SW480 (cell line): ENCODE data around the gene DKC1.

ENCODE experiments used
- DNase-seq: peaks from one replicate; pipeline ENCODE4 v3.0.0-alpha.2; 2016; ENCODE audit warnings: low spot score

DKC1 gene

DNA sequence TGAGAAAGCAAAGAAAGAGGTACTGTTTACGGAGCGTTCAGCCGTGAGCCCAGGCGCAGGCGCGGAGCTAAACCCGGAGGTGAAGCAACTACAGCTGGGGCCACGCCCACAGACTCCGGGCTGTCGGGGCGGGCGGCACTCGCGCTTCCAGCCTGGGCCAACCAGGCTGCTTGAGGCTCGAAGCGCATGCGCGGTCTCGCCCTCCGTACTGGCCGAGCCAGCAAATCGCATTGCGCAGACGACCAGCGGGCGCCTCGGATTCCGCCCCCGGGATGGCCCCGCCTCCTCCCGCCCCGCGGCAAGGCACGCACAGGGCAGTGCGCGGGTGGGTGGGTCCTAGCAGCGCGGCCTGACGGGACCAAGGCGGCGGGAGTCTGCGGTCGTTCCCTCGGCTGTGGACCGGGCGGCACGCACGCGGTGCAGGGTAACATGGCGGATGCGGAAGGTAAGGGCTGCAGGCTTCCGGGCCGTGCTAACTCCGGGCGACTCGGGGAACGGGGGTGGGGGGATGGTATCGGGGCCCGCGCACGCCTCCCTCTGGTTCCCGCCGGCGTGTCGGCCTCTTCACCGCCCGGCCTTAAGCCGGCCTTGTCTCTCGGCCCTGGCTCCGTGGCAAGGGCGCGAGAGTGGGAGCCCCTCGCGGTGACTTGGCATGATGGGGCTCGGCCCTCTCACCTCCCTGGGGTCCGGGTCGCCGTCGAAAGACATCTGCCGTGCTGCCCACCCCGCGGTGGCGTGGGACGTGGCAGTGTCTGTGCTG, at the start of gene DKC1:
TSS of gene DKC1 (plus strand) at position 328 of the 760 bp plus-strand sequence. CDS start at position 430, 102 bp downstream.
- peak; percentile 94 for DNase-seq

DNA sequence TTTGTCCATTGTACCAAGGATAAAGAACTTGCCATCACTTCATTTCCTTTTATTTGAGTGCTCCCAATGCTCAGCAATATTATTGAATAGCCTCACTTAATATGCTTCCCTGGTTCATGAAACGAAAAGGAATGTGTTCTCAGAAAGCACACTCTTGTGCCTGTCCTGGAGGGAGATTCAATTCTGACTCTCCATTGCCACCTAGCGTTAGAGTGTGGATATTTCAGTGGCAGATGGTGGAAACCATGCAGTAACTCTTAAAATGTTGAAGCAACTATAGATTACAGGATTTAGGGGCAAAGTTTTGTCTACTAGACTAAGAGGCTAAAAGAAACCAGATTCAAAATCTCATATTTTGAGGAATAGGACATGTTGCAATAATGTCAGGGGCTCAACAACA, 47.7 kb upstream of the DKC1 start:
- DNase-seq = peak; percentile 35

DNA sequence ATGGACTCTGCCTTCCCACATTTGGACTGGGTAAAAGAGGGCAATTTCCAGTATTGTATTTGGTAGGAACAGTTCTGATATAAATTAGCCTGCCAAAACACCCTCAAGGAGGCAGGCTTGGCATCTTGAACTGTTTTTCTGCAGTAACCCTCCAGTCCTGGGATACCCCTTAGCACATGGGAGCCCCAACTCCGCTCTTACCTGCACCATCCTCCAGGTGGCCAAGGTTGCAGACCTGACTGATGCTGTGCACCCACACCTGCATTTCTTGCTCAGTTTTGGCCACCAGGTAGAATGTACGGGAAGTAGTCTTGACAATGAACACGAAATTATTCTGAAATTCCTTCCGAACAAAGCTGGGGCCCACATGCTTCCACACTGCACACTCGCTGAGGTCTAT, 46.8 kb upstream of the DKC1 start:
- no peak for DNase-seq

DNA sequence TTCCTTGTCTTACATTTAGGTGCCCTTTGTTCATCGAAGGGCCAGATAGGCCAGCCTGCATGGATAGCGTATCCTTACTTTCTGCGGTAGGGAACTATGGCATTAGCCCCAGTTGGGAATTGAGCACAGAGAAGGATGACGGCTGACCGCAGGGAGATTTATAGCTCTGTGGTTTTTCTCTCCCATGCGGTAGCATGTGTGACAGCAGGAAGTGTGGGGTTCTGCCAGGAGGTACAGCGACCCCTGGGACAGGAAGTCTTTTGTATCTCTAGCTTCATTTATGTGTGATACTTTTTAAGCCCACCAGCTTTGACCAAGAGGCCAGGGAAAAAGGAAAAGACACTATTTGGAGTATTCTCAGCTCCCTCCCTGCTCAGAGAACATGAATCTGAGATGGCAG, 44.8 kb upstream of the DKC1 start:
- peak; percentile 90 for DNase-seq

DNA sequence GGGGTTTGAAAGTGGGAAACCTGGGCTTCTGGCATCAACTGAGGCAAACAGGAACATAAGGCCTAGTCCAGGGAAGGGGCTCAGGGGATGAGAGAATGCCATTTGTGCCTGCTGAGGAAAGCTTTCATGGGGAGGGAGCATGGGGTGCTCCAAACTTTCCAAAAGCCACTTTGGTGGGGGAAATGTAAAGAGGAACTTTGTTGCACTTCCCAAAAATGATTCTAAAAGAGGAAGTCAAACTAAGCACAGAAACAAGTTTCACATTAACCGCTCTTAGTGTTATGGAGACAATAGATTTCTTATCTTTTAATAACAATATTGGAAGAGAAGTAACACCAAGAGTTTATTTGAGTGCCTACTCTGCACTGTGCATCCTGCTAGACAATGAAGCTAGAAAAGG, 44.0 kb upstream of the DKC1 start:
- no peak for DNase-seq

- no peak for DNase-seq
Measured at GRCh38 chrX:154719132-154719675, 43.5 kb upstream of the DKC1 start.

DNA sequence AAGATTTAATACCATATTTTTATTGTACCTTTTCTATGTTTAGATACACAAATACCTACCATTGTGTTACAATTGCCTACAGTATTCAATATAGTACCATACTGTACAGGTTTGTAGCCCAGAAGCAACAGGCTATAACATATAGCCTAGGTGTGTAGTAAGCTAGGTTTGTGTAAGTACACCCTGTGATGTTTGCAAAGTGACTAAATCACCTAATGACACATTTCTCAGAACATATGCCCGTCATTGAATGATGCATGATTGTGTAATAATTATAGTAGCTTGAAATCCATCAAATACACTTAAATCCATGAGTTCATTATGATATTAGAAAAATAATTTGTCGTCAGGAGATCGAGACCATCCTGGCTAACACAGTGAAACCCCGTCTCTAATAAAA, 42.6 kb upstream of the DKC1 start:
- DNase-seq = no peak

DNA sequence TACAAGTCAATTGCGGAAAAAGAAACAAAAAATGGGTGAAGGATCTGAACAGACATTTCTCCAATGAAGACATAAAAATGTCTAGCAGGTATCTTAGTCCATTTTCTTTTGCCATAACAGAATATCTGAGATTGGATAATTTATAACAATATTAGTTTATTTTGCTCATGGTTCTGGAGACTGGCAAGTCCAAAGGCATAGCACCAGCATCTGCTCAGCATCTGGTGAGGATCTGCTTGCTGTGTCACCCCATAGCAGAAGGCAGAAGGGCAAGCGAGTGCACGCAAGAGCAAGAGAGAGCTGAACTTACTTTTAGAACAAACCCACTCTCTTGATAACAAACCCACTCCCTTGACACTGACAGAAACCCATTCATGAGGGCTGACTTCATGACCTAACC, 41.5 kb upstream of the DKC1 start:
- no peak for DNase-seq

- no peak for DNase-seq
Measured at GRCh38 chrX:154724993-154725756, 37.5 kb upstream of the DKC1 start.

- DNase-seq = no peak
Measured at GRCh38 chrX:154727418-154727817, 35.2 kb upstream of the DKC1 start.

GRCh38 chrX:154727871-154728270, 34.8 kb upstream of the DKC1 start:
- no peak for DNase-seq

DNA sequence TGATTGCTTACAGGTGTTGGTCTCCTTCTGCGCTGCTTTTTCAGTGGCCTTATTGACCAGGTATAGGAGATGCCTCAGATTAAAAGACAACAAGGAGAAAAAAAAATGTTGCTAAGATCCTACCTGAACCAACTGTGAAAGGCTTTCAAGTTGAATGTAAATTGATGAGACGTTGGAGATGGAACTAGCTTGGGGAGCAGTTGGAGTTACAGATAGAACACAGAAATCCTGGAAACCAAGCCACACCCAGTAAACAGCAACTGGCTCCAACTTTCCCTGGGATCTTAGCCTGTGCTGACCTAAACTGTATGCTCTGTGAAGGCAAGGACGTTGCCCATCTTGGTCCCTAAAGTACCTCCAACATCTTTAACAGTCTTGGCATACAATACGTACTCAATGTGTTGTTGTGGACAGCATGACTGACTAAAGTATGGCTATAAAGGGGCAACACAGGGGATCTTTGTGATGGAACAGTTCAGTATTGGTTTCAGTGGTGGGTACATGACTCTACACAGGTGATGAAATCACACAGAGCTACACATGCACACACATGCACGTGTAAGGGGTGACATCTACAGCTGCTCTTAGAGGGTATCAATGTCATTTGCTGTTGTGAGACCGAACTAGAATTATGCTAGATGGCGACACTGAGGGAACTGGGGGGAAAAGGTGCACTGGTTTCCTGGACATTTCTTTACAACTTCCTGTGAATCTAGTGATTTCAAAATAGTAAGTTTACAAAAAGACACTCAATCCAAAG, 34.1 kb upstream of the DKC1 start:
- no peak for DNase-seq

- no peak for DNase-seq
Measured at GRCh38 chrX:154729439-154729838, 33.2 kb upstream of the DKC1 start.

DNA sequence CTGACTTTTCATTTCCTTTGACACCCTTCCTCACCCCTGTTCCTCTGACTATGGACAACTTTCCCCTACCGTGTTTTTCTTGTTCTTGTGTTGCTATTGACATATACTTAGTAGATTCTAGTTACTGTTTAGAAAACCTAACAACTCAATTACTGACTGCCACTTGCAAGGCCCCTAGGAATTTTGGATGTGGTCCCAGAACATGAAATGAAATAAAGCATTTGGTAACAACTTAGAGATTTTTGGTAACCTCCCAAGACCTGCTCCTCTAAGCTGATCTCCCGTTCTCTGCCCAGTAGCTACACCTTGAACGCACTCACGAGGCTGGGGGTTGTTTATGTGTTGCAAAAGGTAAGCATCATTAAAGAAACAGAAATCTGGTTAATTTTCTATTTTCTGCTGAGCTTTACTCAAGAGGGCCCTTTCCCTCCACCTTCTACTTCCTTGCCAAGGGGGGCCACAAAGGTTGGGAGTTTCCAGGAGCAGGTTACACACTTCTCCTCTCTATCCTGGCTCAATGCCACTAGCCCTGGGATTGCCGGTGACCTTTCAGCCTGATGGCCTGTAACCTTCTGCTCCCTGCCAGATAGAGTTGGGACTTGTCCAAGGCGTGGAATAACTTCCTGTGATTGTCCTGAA, 32.3 kb upstream of the DKC1 start:
- DNase-seq = no peak

DNA sequence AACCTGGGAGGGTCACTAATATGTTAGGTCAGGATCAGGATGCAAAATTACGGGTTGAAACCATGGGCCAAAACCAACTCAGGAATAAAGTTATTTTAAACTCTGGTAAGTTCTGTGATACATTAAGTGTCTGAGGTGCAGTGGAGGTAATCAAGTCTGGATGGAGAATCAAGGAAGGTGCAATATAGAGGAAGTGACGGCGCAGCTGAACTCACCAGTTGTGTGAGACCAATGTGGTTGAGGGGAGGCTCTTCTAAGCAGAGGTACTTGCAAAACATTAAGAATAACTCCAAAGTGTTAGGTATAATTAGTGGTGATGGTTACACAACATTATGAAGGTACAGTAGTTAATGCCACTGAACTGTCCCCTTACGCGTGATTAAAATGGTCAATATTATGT, 31.5 kb upstream of the DKC1 start:
- DNase-seq = no peak

DNA sequence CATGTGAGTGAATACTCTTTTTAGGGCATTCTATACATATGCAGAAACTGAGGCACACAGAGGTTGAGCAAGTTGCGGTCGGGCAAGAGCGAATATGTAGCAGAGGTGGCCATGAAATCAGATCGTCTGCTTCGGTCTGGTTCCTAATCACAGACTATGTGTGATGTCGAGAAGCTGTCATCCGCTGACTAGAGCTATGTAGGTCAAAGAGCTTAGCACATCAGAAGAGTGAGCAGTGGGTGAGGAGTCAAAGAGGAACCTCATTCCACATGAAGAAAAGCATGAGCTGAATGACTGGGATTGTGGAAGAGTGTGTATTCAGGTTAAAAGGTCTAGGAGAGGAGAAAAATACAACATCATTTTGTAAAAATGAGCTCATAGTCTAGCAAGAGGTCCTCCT, 30.8 kb upstream of the DKC1 start:
- DNase-seq = no peak

DNA sequence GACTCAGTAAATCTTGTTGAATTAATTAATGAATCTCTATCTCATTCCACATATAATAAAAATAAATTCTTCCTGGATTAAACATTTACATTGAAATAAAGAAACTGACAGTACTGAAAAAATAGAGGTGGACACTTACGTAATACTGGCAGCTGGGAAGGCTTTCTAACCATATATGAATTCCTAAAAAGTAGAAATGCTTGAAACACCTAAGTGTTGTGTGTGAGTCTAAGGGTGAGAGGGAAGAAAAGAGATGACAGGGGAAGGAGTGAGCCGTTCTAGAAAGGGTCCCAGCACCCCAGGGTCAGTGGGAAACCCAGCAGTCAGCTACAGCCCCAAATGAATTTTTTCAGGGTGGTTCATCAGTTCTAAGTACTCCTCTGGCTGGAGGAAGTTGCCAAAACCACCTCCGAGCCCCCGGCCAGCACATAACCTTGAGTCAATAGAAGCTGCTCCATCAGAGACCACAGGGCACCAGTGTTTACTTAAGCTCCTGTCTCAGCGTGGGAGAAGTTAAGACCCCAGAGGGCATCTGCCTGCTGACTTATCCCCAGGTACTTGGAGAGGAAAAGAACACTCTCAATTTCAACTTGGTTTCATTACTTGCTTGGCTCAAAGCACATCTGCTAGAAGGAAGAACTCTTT, 30.1 kb upstream of the DKC1 start:
- DNase-seq = no peak

DNA sequence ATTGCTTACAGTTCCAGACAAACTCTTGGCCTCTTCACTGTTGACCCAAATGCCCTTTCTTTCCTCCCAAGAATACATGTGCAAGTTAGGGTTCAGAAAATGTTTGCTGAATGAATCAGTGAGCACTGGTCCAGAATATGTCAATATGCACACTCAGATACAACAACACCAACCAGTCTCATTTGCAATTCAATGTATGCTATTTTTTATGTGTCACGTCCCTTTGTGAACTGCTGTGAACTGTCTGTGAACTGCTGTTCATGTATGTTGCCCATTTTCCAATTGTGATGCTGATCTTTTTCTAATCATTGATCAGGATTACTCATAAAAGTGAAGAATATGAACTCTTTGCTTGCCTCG, 29.6 kb upstream of the DKC1 start:
- DNase-seq = no peak

GRCh38 chrX:154734061-154734781, 28.4 kb upstream of the DKC1 start:
- DNase-seq = no peak

DNA sequence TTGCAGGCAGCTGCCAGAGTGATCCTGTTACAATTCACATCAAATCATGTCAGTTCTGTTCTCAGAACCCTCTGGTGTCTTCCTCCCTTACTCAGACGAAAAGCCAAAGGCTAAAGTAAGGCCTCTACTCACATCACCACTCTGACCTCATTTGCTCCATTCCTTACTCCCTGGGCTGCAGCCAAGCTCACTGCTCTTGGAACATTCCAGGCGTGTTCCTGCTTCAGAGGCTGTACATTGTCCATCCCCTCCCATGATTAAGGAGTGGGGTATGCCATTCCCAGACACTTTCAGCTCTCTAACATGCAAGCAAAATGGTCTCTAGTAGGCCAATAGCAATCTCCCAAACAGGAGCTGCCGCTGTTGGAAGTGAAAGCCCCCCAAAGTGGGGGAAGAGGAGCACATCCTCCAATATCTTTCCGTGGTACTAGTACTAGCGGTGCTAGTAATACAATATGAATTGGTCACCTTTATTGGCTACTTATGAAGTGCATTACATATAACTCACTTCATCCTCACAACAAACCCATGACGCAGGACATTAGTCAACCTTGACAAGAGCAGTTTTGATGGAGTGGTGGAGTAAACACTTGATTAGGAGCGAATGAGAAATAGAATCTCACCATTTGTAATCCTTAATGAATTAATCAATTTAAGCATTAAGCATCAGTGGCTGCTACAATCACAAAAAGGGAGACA, 26.8 kb upstream of the DKC1 start:
- no peak for DNase-seq
